Measurements from ENCODE around the gene MRPL37.

DNA sequence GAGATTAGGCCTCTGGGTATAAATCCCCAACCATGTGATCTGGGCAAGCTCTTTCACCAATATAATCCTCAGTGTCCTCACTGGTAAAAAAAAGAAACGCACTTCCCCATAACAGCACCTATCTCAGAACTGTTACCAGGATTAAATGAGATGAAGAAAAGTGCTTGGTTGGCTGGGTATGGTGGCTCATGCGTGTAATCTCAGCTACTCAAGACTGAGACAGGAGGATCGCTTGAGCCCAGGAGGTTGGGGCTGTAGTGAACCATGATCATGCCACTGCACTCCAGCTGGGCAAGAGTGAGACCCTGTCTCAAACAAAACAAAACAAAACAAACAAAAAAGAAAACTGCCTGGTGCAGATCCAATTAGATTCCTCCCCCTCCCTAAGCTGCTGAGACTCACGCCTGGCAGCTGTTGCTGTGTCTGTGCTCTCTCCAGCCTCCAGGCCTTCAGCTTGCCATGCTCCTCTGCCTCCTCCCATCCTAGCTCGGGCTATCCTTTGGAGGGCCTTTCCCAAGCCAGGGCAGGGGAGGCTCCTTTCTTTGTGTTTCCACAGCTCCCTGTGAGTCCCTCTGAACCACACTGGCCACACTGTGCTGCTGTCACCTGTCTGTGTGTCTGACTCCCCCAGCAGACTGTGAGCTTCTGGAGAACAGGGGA lies 19.1 kb upstream of the MRPL37 start:
- TF ChIP-seq, protein P1, sequence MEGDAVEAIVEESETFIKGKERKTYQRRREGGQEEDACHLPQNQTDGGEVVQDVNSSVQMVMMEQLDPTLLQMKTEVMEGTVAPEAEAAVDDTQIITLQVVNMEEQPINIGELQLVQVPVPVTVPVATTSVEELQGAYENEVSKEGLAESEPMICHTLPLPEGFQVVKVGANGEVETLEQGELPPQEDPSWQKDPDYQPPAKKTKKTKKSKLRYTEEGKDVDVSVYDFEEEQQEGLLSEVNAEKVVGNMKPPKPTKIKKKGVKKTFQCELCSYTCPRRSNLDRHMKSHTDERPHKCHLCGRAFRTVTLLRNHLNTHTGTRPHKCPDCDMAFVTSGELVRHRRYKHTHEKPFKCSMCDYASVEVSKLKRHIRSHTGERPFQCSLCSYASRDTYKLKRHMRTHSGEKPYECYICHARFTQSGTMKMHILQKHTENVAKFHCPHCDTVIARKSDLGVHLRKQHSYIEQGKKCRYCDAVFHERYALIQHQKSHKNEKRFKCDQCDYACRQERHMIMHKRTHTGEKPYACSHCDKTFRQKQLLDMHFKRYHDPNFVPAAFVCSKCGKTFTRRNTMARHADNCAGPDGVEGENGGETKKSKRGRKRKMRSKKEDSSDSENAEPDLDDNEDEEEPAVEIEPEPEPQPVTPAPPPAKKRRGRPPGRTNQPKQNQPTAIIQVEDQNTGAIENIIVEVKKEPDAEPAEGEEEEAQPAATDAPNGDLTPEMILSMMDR (IDR thresholded peaks at IDR 0.05; ENCODE audit: low read depth, low read length): no peak
- TF ChIP-seq EZH2phosphoT487 (IDR thresholded peaks at IDR 0.05; ENCODE audit: low read depth): no peak

All from OCI-LY3 (cell line).